ENCODE measurements around the gene MCUR1.

DNA sequence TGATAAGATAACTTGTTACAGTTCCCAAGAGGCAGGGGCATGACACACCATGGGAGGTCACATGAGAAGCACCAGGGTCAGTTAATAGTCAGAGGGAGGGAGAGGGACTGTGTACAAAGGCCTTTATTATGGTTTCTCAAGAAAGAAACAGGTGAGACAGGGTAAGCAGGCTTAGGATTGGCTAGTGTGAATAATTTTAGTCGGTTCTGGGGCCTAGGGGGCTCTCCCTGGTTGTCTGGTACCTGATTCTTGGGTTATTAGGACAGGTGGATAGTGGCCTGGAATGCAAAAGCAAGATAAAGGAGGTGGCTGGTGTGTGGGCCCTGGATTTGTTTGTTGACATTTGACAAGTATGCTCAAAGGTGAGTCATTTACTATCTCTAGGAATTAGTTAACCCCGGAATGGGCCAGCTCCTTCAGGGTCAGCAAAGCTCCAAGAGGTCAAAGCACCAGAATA, 49.4 kb upstream of the MCUR1 start:
- TF ChIP-seq FOXM1 (IDR thresholded peaks at IDR 0.05; ENCODE audit: borderline replicate concordance, low read depth) (no peak), NFIC (IDR thresholded peaks at IDR 0.05) (no peak), EP300 (IDR thresholded peaks at IDR 0.05; ENCODE audit: borderline replicate concordance) (no peak), RAD21 (IDR thresholded peaks at IDR 0.05; ENCODE audit: low read depth) (no peak), TCF12 (IDR thresholded peaks at IDR 0.05; ENCODE audit: low read depth) (no peak), TEAD4 (IDR thresholded peaks at IDR 0.05) (no peak)
- TF ChIP-seq, protein P1, sequence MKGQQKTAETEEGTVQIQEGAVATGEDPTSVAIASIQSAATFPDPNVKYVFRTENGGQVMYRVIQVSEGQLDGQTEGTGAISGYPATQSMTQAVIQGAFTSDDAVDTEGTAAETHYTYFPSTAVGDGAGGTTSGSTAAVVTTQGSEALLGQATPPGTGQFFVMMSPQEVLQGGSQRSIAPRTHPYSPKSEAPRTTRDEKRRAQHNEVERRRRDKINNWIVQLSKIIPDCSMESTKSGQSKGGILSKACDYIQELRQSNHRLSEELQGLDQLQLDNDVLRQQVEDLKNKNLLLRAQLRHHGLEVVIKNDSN (IDR thresholded peaks at IDR 0.05): no peak
